GM19035 (cell line): ENCODE results near the gene CNPY2.
"Not testable (repeated sequence)": the region's sequence is repeated elsewhere in the genome, so short reads cannot be mapped to it uniquely, and the experiment has no call there.

ENCODE experiments used
- ATAC-seq: cut with Tn5 transposase; IDR thresholded peaks from one replicate; pipeline ENCODE4 v1.9.1; 2021; ENCODE audit not compliant: unreplicated experiment

Gene CNPY2

GRCh38 chr12:56333679-56334489, 18.1 kb upstream of the CNPY2 start, which contains the start of gene PAN2:
Gene PAN2 (minus strand): TSS chr12:56334000. CDS start chr12:56333094, 906 bp downstream.
- ATAC-seq: peak; percentile 94

GRCh38 chr12:56333197-56333678, 17.4 kb upstream of the CNPY2 start:
- ATAC-seq: peak; percentile 2

- ATAC-seq: no peak
These were observed 16.9 kb upstream of the CNPY2 start for GRCh38 chr12:56332512-56333196.

GRCh38 chr12:56330936-56331490, 15.2 kb upstream of the CNPY2 start:
- ATAC-seq: no peak

GRCh38 chr12:56326533-56326932, 10.7 kb upstream of the CNPY2 start:
- no peak for ATAC-seq

- no peak for ATAC-seq
These were observed 10.3 kb upstream of the CNPY2 start for GRCh38 chr12:56326126-56326525.

- no peak for ATAC-seq
These were observed 8.4 kb upstream of the CNPY2 start for GRCh38 chr12:56324206-56324605.

GRCh38 chr12:56321610-56322009, 5.8 kb upstream of the CNPY2 start:
- ATAC-seq: not testable (repeated sequence)

GRCh38 chr12:56321027-56321426, 5.2 kb upstream of the CNPY2 start:
- ATAC-seq: no peak

GRCh38 chr12:56317675-56318074, 1.9 kb upstream of the CNPY2 start:
- ATAC-seq: no peak

- no peak for ATAC-seq
These were observed 553 bp downstream of the CNPY2 start for GRCh38 chr12:56315249-56315621.

GRCh38 chr12:56311003-56311402, 4.8 kb downstream of the CNPY2 start:
- ATAC-seq: no peak

GRCh38 chr12:56308714-56309113, 7.1 kb downstream of the CNPY2 start:
- no peak for ATAC-seq

- ATAC-seq: no peak
These were observed 8.4 kb downstream of the CNPY2 start for GRCh38 chr12:56307221-56307965.

GRCh38 chr12:56304872-56305590, 10.8 kb downstream of the CNPY2 start:
- no peak for ATAC-seq

GRCh38 chr12:56304276-56304675, 11.5 kb downstream of the CNPY2 start:
- ATAC-seq: no peak

GRCh38 chr12:56300644-56301464, 14.9 kb downstream of the CNPY2 start:
- no peak for ATAC-seq

GRCh38 chr12:56299853-56300643, 15.7 kb downstream of the CNPY2 start, which contains the start of gene CS:
Gene CS (minus strand): TSS chr12:56300330. CDS start chr12:56300201, 129 bp downstream.
- peak; percentile 93 for ATAC-seq
